GM12874 (cell line): ENCODE data around the gene CCDC183.

ENCODE experiments used
- CTCF ChIP-seq: IDR thresholded peaks from 2 replicates; pipeline ENCODE4 v1.5.1; 2011; ENCODE audit warnings: low read depth, mild to moderate bottlenecking, control low read depth, low read length, moderate library complexity; ENCODE audit not compliant: insufficient read depth

The CCDC183 gene

DNA sequence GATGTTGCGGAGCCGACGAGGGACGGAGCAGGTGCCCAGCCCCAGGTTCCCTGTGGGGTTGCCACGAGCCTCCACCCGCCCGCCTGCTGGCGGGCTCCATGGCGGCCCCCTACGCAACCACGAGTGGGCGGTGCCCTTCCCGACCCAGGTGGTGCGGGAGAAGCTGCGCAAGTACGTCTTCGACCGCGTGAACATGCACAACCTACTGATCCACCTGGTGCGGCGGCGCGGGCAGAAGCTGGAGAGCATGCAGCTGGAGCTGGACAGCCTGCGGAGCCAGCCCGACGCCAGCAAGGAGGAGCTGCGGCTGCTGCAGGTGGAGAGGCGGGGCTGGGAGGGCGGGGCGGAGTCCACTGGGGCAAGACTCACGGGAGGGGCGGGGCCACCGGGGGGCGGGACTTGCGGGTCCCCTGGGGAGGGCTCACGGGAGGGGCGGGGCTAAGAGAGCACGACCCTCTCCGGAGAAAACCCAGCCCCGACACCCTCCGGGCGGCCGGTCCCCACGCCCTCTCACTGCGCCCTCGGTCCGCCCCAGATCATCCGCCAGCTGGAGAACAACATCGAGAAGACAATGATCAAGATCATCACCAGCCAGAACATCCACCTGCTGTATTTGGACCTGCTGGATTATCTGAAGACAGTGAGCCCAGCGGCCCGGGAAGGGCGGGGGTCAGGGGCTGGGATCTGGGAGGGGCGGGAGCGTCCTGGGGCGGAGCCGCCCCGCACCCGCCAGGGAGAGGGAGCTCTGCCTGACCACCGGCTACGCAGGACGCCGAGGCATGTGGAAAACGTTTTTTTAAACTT is 3.9 kb downstream of the CCDC183 start:
- no peak for TF ChIP-seq CTCF

DNA sequence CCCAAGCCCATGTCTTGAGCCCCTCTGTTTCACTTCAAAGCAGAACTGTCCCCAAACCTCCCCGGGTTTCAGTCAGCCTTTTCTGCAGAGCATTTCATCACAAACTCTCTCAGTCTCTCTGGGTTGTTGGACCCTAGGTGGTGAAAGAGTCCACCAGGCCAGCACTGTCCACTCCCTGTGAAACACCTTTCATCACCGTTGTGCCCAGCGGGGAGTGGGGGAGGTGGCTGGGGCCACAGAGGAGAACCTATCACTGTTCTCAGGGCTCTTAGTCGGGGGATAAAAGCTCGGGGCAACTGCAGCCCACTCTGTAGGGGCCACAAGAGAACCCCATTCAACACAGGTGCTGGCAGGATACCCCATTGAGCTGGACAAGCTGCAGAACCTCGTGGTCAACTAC is 6.2 kb downstream of the CCDC183 start:
- TF ChIP-seq CTCF: no peak

DNA sequence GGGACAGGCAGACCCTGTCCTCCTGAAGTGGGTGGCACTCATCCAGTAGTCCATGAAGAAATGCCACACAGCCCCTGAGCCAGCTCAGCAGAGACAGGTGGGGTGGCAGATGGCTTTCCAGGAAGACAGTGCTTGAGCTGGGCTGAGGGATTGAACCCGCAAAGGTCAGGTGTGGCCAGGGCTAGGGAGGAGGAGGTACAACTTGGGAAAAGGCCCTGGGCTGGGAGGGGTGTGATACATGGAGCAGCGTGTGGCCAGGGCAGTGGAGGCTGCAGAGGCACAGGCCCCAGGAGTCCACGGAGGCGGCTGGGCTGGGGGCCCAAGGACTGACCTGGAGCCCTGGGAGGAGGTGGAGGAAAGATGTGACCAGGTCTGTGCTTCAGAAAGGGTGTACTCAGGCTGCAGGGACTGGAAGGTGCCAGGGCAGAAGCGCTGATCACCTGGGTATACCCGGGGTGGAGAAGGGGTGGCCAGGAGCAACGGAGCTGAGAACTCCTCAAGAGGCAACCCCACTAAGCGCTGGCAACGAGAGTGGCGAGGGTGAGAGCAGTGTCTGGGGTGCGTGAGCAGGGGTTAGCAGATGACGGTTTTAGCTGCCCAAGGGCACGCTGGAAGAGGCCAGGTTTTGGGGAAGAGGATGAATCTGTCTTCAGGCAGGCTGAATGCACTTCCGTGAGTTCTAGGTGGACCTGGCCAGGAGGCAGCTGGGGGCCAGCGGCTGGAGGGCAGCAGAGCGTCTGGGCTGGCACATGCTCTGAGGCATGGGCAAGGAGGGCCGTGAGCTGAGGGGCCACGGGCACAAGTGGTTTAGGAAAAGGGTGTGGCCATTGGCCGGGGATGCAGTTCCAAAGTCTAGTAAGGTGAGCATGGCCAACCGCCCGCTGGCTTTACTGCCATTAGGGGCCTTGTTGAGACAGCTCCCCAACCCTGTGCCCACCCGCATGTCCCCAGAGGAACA is 7.7 kb downstream of the CCDC183 start:
- no peak for TF ChIP-seq CTCF

GRCh38 chr9:136804509-136805206 is 8.5 kb downstream of the CCDC183 start:
- TF ChIP-seq CTCF: no peak

DNA sequence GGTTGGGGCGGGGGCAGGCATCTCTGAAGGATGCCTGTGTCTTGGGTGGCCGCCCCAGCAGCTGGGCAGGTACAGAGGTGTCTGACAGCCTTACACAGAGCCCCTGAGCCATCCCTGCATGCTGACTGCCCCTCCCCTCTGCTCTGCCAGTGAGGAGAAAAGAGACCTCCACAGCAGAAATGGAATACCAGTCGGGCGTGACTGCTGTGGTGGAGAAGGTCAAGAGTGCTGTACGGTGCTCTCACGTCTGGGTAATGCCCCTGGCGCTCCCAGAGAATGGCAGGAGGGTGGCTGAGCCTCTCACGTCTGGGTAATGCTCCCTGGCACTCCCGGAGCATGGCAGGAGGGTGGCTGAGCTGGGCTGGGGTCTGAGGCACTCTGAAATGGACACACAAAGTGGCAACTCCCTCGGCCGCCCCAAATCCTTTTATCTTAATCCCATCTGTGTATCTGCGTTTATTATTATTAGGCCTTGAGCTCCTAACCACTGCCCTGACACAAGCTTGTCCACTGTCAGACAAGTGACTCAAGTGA is 9.1 kb downstream of the CCDC183 start:
- TF ChIP-seq CTCF: no peak

DNA sequence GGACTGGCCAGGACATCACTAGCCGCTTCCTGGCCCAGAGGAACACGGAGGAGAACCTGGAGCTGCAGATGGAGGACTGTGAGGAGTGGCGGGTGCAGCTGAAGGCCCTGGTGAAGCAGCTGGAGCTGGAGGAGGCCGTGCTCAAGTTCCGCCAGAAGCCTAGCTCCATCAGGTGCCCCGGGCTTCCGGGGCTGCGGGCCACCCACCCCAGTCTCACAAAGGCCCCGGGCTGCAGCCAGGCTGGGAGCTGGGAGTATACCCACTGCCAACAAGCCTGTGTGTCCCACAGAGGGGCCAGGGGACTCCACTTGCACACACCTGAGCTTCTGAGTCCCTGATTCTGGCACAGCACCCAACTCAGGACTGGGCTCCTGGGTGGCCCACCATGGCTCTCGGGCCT is 9.9 kb downstream of the CCDC183 start:
- no peak for TF ChIP-seq CTCF
